ENCODE results near the gene HSH2D. TPM values are rescaled to one million over a fixed set of nuclear protein-coding genes. Genes with fewer than 3 reads are reported as not detected.

HSH2D gene
- total RNA-seq, 4 donors from 2014 or later = 0.52 to 0.83 (median 0.75) TPM; not detected in 1

DNA sequence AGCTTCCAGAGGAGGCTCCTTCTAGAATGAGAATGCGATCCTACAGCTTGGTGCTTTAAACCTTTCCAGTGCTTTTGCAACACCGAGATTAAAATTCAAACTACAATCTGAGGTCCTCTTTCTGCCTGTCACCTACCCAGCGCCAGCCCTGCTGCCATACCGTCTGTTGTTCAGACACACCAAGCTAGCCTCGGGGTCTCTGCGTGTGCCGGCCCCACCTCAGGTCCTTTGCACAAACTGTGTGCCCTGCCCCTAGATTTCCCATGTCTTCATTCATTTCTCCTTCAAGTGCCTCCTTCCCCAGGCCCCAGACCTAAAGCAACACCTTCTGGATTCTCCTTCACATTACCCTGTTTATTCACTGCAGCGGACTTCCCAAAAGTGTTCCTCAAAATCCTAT lies 11.1 kb downstream of the HSH2D start:
- DNase-seq (ENCODE audit: extremely low spot score) = no peak
- H3K9me3 ChIP-seq = no peaks in the 10 kb centered on the region
- TF ChIP-seq EP300 (IDR thresholded peaks at IDR 0.05) = no peak
- TF ChIP-seq POLR2A (IDR thresholded peaks at IDR 0.05; ENCODE audit: low read depth) = no peak
- TF ChIP-seq, protein P1, sequence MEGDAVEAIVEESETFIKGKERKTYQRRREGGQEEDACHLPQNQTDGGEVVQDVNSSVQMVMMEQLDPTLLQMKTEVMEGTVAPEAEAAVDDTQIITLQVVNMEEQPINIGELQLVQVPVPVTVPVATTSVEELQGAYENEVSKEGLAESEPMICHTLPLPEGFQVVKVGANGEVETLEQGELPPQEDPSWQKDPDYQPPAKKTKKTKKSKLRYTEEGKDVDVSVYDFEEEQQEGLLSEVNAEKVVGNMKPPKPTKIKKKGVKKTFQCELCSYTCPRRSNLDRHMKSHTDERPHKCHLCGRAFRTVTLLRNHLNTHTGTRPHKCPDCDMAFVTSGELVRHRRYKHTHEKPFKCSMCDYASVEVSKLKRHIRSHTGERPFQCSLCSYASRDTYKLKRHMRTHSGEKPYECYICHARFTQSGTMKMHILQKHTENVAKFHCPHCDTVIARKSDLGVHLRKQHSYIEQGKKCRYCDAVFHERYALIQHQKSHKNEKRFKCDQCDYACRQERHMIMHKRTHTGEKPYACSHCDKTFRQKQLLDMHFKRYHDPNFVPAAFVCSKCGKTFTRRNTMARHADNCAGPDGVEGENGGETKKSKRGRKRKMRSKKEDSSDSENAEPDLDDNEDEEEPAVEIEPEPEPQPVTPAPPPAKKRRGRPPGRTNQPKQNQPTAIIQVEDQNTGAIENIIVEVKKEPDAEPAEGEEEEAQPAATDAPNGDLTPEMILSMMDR (IDR thresholded peaks at IDR 0.05) = no peak
- no peak for TF ChIP-seq POLR2AphosphoS5 (IDR thresholded peaks at IDR 0.05)
- H3K27me3 ChIP-seq = no peaks in the 10 kb centered on the region
- no peaks in the 10 kb centered on the region for H3K4me1 ChIP-seq
- H3K27ac ChIP-seq (replicated peaks in 1 of 4) = no peak overlapping the region
- intact Hi-C loops (cut with DNase I) = no loop called here
- H3K4me3 ChIP-seq = no peak overlapping the region
- 92% methylated on average over 8 of the region's 8 CpGs for WGBS
- no peaks in the 10 kb centered on the region for H3K36me3 ChIP-seq

DNA sequence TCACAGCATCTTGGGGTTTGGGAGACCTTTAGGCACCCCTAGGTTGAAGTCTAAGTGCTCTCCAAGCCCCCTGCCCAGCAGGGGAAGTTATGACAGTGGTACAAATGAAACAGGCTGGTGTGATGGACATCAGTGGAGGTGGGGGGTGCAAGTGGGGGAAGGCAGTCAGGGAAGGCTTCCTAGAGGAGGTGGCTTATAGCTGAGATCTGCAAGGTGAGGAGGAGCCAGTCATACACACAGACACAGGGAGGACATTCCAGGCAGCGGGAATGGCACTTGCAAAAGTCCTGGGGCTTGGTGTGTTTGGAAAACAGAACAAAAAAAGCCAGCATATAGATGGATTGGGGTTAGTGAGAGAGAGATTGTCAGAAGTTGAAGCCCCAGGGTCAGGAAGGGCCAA lies 11.6 kb downstream of the HSH2D start:
- Histone ChIP-seq H3K27ac (replicated peaks in 1 of 4) (no peak overlapping the region), H3K4me1 (no peaks in the 10 kb centered on the region), H3K9me3 (no peaks in the 10 kb centered on the region), H3K4me3 (no peak overlapping the region), H3K36me3 (no peaks in the 10 kb centered on the region), H3K27me3 (no peaks in the 10 kb centered on the region)
- TF ChIP-seq, protein P1 (IDR thresholded peaks at IDR 0.05) = no peak
- TF ChIP-seq EP300 (IDR thresholded peaks at IDR 0.05) (no peak), POLR2AphosphoS5 (IDR thresholded peaks at IDR 0.05) (no peak), POLR2A (IDR thresholded peaks at IDR 0.05; ENCODE audit: low read depth) (no peak)
- DNase-seq (ENCODE audit: extremely low spot score) = no peak
- intact Hi-C loops (cut with DNase I) = no loop called here
- WGBS = 70% methylated on average over 1 of the region's 1 CpG

DNA sequence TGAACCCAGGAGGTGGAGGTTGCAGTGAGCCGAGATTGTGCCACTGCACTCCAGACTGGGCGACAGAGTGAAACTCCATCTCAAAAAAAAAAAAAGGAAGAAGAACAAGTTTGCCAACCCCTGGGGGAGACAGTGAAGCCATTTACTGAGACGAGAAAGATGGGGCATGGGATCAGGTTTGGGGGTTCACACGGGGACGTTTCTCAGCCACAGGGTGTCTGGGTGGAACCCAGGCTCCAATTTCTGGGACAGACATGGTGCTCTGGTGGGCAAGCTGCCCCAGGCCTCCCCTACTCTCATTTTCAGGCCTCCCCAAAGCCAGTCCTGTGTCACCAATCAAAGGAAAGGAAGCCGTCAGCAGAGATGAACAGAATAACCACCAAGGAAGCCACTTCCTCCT lies 13.4 kb downstream of the HSH2D start:
- no peak overlapping the region for H3K27ac ChIP-seq (replicated peaks in 1 of 4)
- H3K4me3 ChIP-seq = no peak overlapping the region
- intact Hi-C loops (cut with DNase I) = no loop called here
- 81% methylated on average over 6 of the region's 6 CpGs for WGBS
- no peaks in the 10 kb centered on the region for H3K4me1 ChIP-seq
- no peaks in the 10 kb centered on the region for H3K27me3 ChIP-seq
- no peaks in the 10 kb centered on the region for H3K9me3 ChIP-seq
- TF ChIP-seq POLR2A (IDR thresholded peaks at IDR 0.05; ENCODE audit: low read depth) (no peak), EP300 (IDR thresholded peaks at IDR 0.05) (no peak), POLR2AphosphoS5 (IDR thresholded peaks at IDR 0.05) (no peak)
- TF ChIP-seq, protein P1 (IDR thresholded peaks at IDR 0.05) = no peak
- no peaks in the 10 kb centered on the region for H3K36me3 ChIP-seq
- no peak for DNase-seq (ENCODE audit: extremely low spot score)

DNA sequence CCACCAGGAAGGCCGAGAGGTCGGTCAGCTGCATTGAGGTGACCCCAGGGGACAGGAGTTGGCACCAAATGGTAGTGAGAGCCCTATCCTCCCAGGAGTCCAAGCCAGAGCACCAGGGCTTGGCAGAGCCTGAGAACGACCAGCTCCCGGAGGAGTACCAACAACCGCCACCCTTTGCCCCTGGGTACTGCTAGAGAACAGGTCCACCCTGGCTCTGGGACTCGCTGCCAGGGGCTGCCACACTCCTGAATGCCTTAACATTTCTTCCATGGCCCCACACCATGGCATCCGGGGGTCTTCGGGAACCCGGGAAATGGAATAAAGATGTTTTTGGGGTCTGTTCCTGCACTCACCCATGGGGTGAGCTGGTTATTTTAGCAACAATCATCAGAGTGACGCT lies 14.1 kb downstream of the HSH2D start:
- no peak for DNase-seq (ENCODE audit: extremely low spot score)
- 80% methylated on average over 1 of the region's 10 CpGs for WGBS
- no peaks in the 10 kb centered on the region for H3K9me3 ChIP-seq

More for the DNA sequence above, 14.1 kb downstream of the HSH2D start:
- H3K4me3 ChIP-seq = no peak overlapping the region
- intact Hi-C loops (cut with DNase I) = no loop called here
- no peaks in the 10 kb centered on the region for H3K27me3 ChIP-seq
- no peaks in the 10 kb centered on the region for H3K36me3 ChIP-seq
- TF ChIP-seq POLR2A (IDR thresholded peaks at IDR 0.05; ENCODE audit: low read depth) (no peak), EP300 (IDR thresholded peaks at IDR 0.05) (no peak), POLR2AphosphoS5 (IDR thresholded peaks at IDR 0.05) (no peak)
- TF ChIP-seq, protein P1 (IDR thresholded peaks at IDR 0.05) = no peak
- H3K27ac ChIP-seq (replicated peaks in 1 of 4) = no peak overlapping the region
- H3K4me1 ChIP-seq = no peaks in the 10 kb centered on the region
